Rectal smooth muscle tissue (tissue), 1 donor: ENCODE data around the gene PRRX1.
A peak's percentile ranks its signal among the peaks of the same experiment; 100 is the strongest.

ENCODE experiments used
- H3K27ac ChIP-seq: one replicate; pipeline ENCODE4 v1.7.0; 2013; ENCODE audit warnings: low read depth, low read length, inconsistent platforms
- H3K27me3 ChIP-seq: one replicate; pipeline ENCODE4 v1.7.0; 2013; ENCODE audit warnings: low read length; ENCODE audit not compliant: control insufficient read depth, insufficient read depth
- H3K36me3 ChIP-seq: one replicate; pipeline ENCODE4 v1.7.0; 2013; ENCODE audit warnings: low read length; ENCODE audit not compliant: control insufficient read depth, insufficient read depth
- H3K4me1 ChIP-seq: one replicate; pipeline ENCODE4 v1.7.0; 2013; ENCODE audit warnings: low read length; ENCODE audit not compliant: control insufficient read depth, insufficient read depth
- H3K4me3 ChIP-seq: one replicate; pipeline ENCODE4 v1.7.0; 2013; ENCODE audit warnings: low read length
- H3K9ac ChIP-seq: one replicate; pipeline ENCODE4 v1.7.0; 2013; ENCODE audit warnings: low read length

Gene PRRX1

GRCh38 chr1:170664093-170664827 lies at the start of gene PRRX1:
Gene PRRX1 (plus strand): TSS chr1:170664131. CDS start chr1:170664219, 88 bp downstream.
- H3K9ac ChIP-seq, result no peak within 1 kb of the TSS

GRCh38 chr1:170617591-170618330 lies 46.2 kb upstream of the PRRX1 start:
- no peaks in the 10 kb centered on the region for H3K27me3 ChIP-seq
- H3K9ac ChIP-seq, result no peak overlapping the region
- H3K27ac ChIP-seq, result no peak overlapping the region
- no peak overlapping the region for H3K4me3 ChIP-seq
- H3K4me1 ChIP-seq, result no peaks in the 10 kb centered on the region
- no peaks in the 10 kb centered on the region for H3K36me3 ChIP-seq

More at GRCh38 chr1:170664093-170664827, at the start of gene PRRX1:
- H3K27ac ChIP-seq, result peak within 1 kb of the TSS; percentile 7
- peaks cover 6% of the 10 kb centered on the region for H3K4me1 ChIP-seq
- peak within 1 kb of the TSS; percentile 67 for H3K4me3 ChIP-seq
- peaks cover 45% of the 10 kb centered on the region for H3K27me3 ChIP-seq
- H3K36me3 ChIP-seq, result no peaks in the 10 kb centered on the region

- no peak overlapping the region for H3K9ac ChIP-seq
- H3K4me1 ChIP-seq, result no peaks in the 10 kb centered on the region
- no peaks in the 10 kb centered on the region for H3K27me3 ChIP-seq
- no peak overlapping the region for H3K27ac ChIP-seq
- H3K4me3 ChIP-seq, result no peak overlapping the region
- H3K36me3 ChIP-seq, result no peaks in the 10 kb centered on the region
Observed at GRCh38 chr1:170618421-170618820, 45.5 kb upstream of the PRRX1 start.

- Histone ChIP-seq H3K27me3 (no peaks in the 10 kb centered on the region), H3K36me3 (no peaks in the 10 kb centered on the region), H3K4me3 (no peak overlapping the region), H3K9ac (no peak overlapping the region), H3K27ac (no peak overlapping the region), H3K4me1 (no peaks in the 10 kb centered on the region)
Observed at GRCh38 chr1:170619241-170620028, 44.5 kb upstream of the PRRX1 start.

- Histone ChIP-seq H3K4me1 (no peaks in the 10 kb centered on the region), H3K27ac (no peak overlapping the region), H3K27me3 (no peaks in the 10 kb centered on the region), H3K9ac (no peak overlapping the region), H3K36me3 (no peaks in the 10 kb centered on the region), H3K4me3 (no peak overlapping the region)
Observed at GRCh38 chr1:170620164-170620563, 43.8 kb upstream of the PRRX1 start.

GRCh38 chr1:170623171-170623570 lies 40.8 kb upstream of the PRRX1 start:
- H3K27me3 ChIP-seq, result no peaks in the 10 kb centered on the region
- H3K27ac ChIP-seq, result no peak overlapping the region
- H3K9ac ChIP-seq, result no peak overlapping the region
- H3K36me3 ChIP-seq, result no peaks in the 10 kb centered on the region
- no peaks in the 10 kb centered on the region for H3K4me1 ChIP-seq
- H3K4me3 ChIP-seq, result no peak overlapping the region

GRCh38 chr1:170624146-170624545 lies 39.8 kb upstream of the PRRX1 start:
- Histone ChIP-seq H3K27ac (no peak overlapping the region), H3K4me1 (no peaks in the 10 kb centered on the region), H3K36me3 (no peaks in the 10 kb centered on the region), H3K9ac (no peak overlapping the region), H3K4me3 (no peak overlapping the region), H3K27me3 (no peaks in the 10 kb centered on the region)

GRCh38 chr1:170630977-170631376 lies 33.0 kb upstream of the PRRX1 start:
- Histone ChIP-seq H3K27ac (no peak overlapping the region), H3K4me3 (no peak overlapping the region), H3K27me3 (no peaks in the 10 kb centered on the region), H3K36me3 (no peaks in the 10 kb centered on the region), H3K9ac (no peak overlapping the region), H3K4me1 (no peaks in the 10 kb centered on the region)

GRCh38 chr1:170634293-170634692 lies 29.6 kb upstream of the PRRX1 start:
- no peaks in the 10 kb centered on the region for H3K4me1 ChIP-seq
- H3K9ac ChIP-seq, result no peak overlapping the region
- H3K27ac ChIP-seq, result no peak overlapping the region
- H3K4me3 ChIP-seq, result no peak overlapping the region
- H3K36me3 ChIP-seq, result no peaks in the 10 kb centered on the region
- H3K27me3 ChIP-seq, result no peaks in the 10 kb centered on the region

GRCh38 chr1:170634824-170635410 lies 29.0 kb upstream of the PRRX1 start:
- Histone ChIP-seq H3K27me3 (no peaks in the 10 kb centered on the region), H3K4me3 (no peak overlapping the region), H3K36me3 (no peaks in the 10 kb centered on the region), H3K9ac (no peak overlapping the region), H3K4me1 (no peaks in the 10 kb centered on the region), H3K27ac (no peak overlapping the region)

GRCh38 chr1:170640581-170640980 lies 23.4 kb upstream of the PRRX1 start:
- no peaks in the 10 kb centered on the region for H3K36me3 ChIP-seq
- no peaks in the 10 kb centered on the region for H3K27me3 ChIP-seq
- no peak overlapping the region for H3K27ac ChIP-seq
- H3K4me1 ChIP-seq, result no peaks in the 10 kb centered on the region
- H3K4me3 ChIP-seq, result no peak overlapping the region
- no peak overlapping the region for H3K9ac ChIP-seq

- Histone ChIP-seq H3K27me3 (peaks cover 18% of the 10 kb centered on the region), H3K4me1 (peaks cover 2% of the 10 kb centered on the region), H3K9ac (no peak overlapping the region), H3K4me3 (no peak overlapping the region), H3K36me3 (no peaks in the 10 kb centered on the region), H3K27ac (no peak overlapping the region)
Observed at GRCh38 chr1:170657275-170657853, 6.6 kb upstream of the PRRX1 start.
